Smooth muscle cell of the coronary artery (primary cell): ENCODE results near the gene STX1A. TPM values are rescaled to one million over a fixed set of nuclear protein-coding genes. Genes with fewer than 3 reads are reported as not detected.

ENCODE experiments used
- total RNA-seq: library from RNA; depleted of rRNA; stranded (reverse); fragments of >200 nt; gene quantifications from 2 replicates; pipeline ENCODE4 v1.2.3, GENCODE V29; 2014; ENCODE audit warnings: low replicate concordance

Gene STX1A
- total RNA-seq, result 20.6 and 23.7 TPM in 2 replicates

GRCh38 chr7:73718905-73719805 lies at the start of gene STX1A:
Gene STX1A (minus strand): TSS chr7:73719669. CDS start chr7:73719631, 38 bp downstream.

GRCh38 chr7:73738612-73739386 lies 19.3 kb upstream of the STX1A start, which contains the start of gene ABHD11:
Gene ABHD11 (minus strand): TSS chr7:73738802. CDS start chr7:73738770, 32 bp downstream.

DNA sequence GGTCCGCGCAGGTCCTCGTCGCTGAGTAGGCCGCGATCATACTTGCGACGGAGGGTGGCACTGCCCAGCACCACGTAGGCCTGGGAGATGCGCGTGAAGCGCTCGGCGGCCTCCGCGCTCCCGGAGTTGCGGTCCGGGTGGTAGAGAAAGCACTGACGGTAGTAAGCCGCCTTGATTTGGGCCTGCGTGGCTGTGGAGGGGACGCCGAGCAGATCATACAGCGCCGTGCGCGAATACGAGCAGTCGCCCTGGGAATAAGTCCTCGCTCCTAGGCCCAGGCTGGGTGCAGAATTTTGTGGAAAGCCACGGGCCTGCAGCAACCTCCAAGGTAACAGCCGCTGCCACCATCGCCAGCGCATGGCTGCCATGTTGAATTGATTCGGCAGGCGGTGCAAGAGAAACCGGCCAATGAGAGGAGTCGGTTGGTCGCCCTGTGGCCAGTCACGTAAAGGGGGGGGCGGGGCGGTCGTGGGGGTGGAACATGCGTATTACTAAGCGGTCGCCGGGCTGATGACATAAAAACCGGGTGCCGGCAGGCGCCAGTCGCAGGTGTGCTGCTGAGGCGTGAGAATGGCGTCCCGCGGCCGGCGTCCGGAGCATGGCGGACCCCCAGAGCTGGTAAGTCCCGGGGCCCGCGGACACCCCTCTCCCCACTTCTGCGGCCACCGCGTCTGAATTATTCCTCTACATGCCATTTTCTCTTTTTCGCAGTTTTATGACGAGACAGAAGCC lies 36.2 kb downstream of the STX1A start, which contains the start of the genes BUD23 and DNAJC30:
Gene BUD23, plus strand, starts transcription at position 542 of the 732 bp plus-strand sequence. Its CDS starts 29 bp downstream, at position 571.
Gene DNAJC30, minus strand, starts transcription at position 398 of the 732 bp plus-strand sequence. Its CDS starts 30 bp downstream, at position 368.

DNA sequence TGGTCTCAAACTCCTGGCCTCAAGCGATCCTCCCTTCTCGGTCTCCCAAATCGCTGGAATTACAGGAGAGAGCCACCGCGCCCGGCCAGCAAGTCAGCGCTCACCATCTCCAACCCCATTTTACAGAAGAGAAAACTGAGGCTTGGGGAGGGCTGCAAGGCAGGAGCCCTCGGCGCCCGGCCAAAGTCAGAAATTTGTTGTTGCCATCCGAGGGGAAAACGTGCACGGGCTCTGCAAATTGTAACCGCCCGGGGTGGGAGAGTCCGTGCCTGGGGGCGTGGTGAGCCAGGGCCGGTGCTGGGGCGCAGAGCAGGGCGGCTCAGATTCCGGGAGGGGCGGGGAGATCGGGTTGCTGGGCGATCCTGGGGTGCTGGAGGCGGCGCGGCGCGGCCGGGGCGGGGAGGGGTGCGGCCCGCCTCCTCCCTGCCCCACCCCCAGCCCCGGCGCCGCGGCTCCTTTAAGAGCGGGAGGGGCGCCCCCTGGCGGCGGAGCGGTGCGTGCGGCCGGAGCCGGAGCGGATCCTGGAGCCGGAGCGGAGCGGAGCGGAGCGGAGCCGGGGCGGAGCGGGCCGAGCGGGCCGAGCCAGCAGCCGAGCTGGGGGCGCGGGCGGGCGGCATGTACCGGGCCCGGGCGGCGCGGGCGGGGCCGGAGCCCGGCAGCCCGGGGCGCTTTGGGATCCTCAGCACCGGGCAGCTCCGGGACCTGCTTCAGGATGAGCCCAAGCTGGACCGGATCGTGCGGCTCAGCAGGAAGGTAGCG lies 51.9 kb downstream of the STX1A start, which contains the start of gene VPS37D:
Gene VPS37D, plus strand, starts transcription at position 488 of the 759 bp plus-strand sequence. Its CDS starts 128 bp downstream, at position 616.

Other genes starting within 250 kb of the STX1A start
- 36.4 and 37.2 TPM in 2 replicates for gene BAZ1B, start 197.4 kb downstream of the STX1A start, total RNA-seq
- gene BCL7B, start 162.0 kb downstream of the STX1A start, total RNA-seq, result 12.1 and 16.1 TPM in 2 replicates
- gene TBL2, start 141.1 kb downstream of the STX1A start, total RNA-seq, result 83.4 and 114 TPM in 2 replicates
- gene MLXIPL, start 95.1 kb downstream of the STX1A start, total RNA-seq, result 0.23 TPM in 1 of 2 replicates, not detected in the other
- gene VPS37D, start 51.8 kb downstream of the STX1A start, total RNA-seq, result 3.7 and 4.2 TPM in 2 replicates
- 1.8 and 2.0 TPM in 2 replicates for gene DNAJC30, start 36.2 kb downstream of the STX1A start, total RNA-seq
- gene BUD23, start 36.1 kb downstream of the STX1A start, total RNA-seq, result 51.5 and 62.3 TPM in 2 replicates
- gene ABHD11, start 19.1 kb upstream of the STX1A start, total RNA-seq, result 6.6 and 8.9 TPM in 2 replicates
- not detected in 2 replicates for gene CLDN3, start 50.6 kb upstream of the STX1A start, total RNA-seq
- gene CLDN4, start 111.3 kb upstream of the STX1A start, total RNA-seq, result 0.23 TPM in 2 replicates
- 1.1 and 5.7 TPM in 2 replicates for gene METTL27, start 122.8 kb upstream of the STX1A start, total RNA-seq
- gene TMEM270, start 141.5 kb upstream of the STX1A start, total RNA-seq, result not detected in 2 replicates